ENCODE data around the gene OR4A15.
A peak's percentile ranks its signal among the peaks of the same experiment; 100 is the strongest.

OR4A15 gene

GRCh38 chr11:55367674-55368073 lies at the start of gene OR4A15:
TSS of gene OR4A15 (plus strand) at chr11:55367974. CDS start at chr11:55367974, 0 bp downstream.
- DNase-seq: no peak

- no peak for DNase-seq
Measured at GRCh38 chr11:55324500-55324899, 43.3 kb upstream of the OR4A15 start.

- no peak for DNase-seq
Measured at GRCh38 chr11:55342901-55343300, 24.9 kb upstream of the OR4A15 start, which contains the start of gene OR4A16. TSS of gene OR4A16 (plus strand) at chr11:55343201. CDS start at chr11:55343201, 0 bp downstream.

GRCh38 chr11:55345306-55345705 lies 22.5 kb upstream of the OR4A15 start:
- no peak for DNase-seq

GRCh38 chr11:55349032-55349431 lies 18.7 kb upstream of the OR4A15 start:
- DNase-seq: no peak

- DNase-seq: peak; percentile 7
Measured at GRCh38 chr11:55357560-55358184, 10.1 kb upstream of the OR4A15 start.

- DNase-seq: no peak
Measured at GRCh38 chr11:55401011-55401410, 33.2 kb downstream of the OR4A15 start.
